ENCODE measurements around the gene SEC31B.

SEC31B gene

DNA sequence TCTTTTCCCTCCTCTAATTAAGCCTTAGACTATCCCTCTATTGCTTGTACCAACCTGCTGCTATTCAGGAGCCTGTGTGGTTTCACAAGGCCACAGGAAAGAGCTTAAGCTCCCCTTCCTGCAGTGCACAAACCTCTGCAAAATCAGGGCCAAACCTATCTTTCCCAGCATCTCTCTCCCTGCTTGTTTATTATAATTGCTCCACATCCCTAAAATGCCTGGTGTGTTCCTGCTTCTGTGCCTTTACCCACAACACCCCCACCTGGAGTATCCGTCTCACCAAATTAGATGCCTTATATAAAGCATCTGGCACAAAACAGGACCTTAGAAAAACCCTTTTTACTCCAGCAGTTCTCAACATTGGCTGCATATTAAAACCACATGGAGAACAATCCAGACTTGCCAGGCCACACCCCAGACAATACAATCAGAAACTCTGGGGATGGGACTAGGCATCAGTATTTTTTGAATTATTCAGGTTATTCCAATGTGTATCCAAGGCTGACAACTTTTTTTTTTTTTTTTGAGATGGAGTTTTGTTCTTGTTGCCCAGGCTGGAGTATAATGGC, 16.7 kb downstream of the SEC31B start:
- no peak for DNase-seq (ENCODE audit: low read depth, low spot score)

DNA sequence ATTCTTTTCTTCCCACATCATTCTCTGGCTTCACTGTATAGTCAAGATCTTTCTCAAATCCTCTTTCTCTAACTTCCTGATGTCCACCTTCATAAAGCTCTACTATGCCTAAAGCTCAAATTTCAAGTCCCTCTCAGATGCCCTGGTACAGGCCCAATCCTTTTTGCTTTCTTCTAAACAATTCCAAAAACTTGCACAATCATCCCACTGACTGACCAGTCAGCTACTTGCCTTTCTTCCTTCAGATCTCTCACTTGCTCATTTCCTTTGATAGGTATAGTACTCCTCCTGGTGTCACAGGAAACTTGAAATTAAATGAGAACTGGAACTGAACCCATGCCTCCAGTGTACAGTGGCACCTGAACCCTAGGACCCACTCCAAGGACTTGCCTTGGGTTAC, 18.2 kb downstream of the SEC31B start:
- DNase-seq (ENCODE audit: low read depth, low spot score): no peak

DNA sequence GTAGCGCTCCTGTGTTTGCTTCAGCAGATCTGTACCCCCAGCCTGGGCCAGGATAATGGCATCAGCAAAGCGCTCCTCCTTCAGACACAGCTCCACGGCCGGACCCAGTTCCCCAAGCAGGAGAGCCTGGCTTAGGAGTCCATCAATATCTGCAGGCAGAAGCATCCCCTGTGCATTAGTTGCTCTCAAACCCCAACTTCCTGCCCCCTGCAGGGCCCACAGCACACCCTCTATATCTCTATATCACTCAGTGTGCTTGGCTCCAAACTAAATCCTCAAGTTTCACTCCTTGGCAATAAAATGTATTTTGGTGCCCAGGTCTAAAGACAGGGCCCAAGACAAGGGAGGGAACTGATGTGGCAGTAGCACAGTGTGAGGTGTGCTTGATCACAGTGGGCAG, 21.6 kb downstream of the SEC31B start:
- no peak for DNase-seq (ENCODE audit: low read depth, low spot score)

DNA sequence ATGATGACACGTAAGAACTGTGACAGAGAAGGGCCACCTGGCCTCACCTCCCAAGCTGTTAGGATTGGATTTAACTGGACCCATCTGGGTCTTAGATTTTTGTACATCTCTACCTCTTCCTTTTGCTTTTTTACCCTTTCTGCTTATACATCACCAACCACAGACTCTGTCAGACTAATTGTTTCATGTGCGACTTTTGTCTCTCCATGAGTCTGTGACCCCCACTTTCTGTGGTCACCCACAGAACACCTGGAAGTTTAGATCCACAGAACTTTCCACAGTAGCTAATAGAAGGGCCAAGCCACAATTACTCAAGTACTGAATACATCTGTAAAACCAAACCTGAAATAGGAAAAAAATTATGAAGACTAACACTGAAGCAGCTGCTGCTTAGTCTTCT, 23.1 kb downstream of the SEC31B start:
- no peak for DNase-seq (ENCODE audit: low read depth, low spot score)

DNA sequence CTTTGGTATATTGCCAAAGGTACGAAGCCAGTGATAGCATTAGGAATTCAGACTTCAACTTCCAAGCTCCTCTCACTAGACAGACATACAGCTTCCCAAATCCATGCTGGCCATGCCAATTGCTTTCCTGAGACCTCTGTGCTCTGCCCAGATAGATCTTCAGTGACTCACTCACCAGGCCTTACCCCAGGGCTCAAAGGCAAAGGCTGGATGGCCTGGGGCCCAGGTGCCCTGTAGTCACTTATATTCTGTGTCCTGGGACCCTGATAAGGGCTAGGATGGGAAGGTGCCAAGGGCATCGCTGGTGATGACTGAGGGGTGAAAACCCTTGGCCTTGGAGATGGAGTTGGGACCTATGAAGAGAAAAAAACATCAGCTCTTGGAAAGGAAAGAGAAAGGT, 29.1 kb downstream of the SEC31B start:
- no peak for DNase-seq (ENCODE audit: low read depth, low spot score)

DNA sequence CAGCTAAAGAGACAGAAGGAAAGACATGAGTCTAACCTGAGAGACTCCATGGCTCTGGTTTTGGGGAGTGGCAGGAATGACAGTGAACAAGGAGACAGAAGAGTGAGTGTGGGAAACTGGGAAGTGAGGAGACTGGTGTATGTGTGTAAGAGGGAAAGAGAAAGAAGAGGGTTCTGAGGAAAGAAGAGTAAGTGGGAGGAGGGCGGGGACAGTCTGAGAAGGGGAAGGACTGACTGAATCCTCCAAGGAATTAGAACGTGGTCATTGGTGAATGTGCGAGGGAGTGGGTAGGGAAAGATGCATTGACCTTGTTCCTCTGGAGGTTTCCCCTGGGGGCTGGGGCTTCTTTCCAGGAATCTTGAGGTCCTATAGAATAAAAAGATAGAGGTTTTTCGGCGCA, 30.3 kb downstream of the SEC31B start:
- DNase-seq (ENCODE audit: low read depth, low spot score): no peak

DNA sequence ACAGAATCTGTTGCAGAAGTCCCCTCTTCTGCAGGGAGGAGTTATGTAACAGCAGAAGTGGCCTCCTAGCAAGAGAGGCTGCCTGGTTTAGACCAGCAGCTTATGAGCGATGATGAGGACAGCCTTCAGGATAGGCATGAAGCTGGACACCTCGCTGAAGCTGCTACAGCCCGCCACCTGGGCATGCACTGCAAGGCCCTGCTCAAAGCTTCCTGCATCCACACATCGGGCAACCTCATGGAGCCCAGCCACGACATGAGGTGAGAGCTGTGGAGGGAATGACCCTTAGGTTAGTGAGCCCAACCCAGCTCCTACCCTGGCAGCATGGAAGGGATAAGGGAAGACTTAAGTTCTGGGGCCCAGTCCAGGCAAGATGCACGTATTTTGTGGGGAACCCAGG, 32.1 kb downstream of the SEC31B start:
- no peak for DNase-seq (ENCODE audit: low read depth, low spot score)

DNA sequence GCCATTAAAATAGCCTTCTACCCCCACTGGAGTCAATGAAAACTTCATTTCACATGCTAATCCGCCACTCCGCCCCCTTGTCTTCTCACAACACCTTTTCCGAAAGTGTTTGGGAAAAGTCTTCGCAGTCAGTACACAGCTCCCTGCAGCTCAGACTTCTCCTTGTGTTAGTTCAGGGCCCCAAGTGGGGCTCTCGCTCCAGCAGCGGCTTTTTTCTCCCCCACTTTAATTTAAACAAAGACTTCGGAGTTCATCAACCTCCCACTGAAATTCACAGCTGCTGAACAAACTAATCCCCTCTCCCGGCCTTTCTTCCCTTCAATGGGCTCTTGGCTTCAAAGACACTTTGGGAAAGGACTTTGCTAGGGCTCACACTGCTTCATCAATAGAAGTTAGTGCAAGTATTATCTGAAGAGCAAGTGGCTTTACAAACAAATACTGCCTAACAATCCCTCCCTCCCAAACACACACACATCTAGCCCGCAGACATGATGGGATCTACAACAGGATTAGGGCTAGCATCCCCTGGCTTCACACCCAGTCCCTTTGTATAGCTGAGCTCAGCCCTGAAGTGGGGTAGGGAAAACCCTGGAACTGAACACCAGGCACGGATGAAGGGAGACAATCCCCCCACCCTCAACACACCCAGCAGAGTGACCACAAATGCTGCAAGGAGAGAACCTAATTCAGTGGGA, 33.7 kb downstream of the SEC31B start:
- no peak for DNase-seq (ENCODE audit: low read depth, low spot score)

DNA sequence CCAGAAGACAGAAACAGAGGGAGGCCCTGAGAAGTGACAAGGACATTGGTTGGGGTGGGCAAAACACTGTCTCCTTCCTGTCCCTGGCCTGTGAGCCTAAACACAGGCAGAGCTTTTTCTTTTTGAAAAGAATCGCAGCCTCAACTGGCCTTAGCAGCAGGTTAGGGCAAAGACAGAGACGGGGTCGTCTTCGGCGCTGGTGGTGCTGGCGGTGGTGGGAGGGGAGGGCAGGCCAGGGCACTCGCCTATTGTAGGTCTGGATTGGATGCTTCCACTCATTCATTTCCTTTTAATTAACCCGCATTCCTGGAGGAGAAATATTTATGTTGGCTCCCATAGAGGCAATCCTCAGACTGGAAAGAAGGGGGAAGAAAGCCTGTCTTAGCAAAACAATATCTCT, 34.3 kb downstream of the SEC31B start:
- DNase-seq (ENCODE audit: low read depth, low spot score): no peak

DNA sequence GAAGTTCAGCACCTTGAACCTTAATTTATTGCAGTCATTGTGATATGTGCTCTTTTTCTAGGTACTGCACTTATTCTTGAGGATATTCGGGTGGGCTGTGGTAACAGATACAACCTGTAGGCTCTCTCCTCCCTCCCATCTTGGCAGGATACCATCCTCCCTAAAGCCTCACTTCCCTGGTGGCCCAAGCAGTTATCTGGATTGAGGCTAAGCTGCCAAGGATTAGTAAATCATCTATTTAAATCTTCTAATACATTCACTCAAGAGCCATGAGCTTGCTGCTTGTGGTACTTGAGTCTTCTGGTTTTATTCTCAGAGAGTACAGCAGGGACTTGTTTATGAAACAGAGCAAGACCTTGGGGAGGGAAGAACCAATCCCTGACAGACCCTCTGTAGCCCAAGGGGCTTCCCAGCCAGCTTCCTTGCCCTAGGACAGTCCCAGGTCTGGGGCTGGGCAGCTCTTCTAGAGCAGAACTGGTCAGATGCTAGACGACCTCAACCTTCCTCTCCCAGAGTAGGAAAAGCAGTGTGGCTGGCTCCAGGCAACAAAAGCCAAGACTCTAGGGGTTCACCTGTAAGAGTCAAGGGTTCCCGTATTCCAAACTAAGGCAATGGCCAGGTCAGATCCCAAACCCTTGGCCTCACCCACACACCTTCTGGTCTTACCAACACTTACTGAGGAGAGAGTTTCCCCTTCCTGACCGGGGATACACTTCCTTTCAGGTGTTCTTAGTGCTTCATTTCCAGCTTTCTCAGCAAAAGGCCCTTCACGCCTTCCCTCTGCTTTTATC, 35.6 kb downstream of the SEC31B start:
- DNase-seq (ENCODE audit: low read depth, low spot score): no peak

DNA sequence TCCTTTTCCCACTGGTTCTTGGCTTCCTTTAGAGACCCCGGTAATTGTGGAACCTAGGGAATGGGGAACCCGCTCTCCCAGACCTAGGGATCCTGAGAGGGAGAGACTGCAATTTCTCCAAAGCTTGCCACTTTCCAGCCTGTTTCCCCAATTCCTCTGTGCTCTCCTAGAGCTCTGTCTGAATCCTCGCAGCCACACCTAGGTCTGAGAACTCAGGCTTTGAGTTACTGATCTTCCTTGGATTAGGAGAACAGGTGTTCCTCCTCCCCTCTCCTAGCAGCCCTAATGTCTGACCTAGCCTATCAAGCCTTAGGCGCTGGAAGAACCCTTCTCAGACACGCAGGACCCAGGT, 36.9 kb downstream of the SEC31B start:
- no peak for DNase-seq (ENCODE audit: low read depth, low spot score)

DNA sequence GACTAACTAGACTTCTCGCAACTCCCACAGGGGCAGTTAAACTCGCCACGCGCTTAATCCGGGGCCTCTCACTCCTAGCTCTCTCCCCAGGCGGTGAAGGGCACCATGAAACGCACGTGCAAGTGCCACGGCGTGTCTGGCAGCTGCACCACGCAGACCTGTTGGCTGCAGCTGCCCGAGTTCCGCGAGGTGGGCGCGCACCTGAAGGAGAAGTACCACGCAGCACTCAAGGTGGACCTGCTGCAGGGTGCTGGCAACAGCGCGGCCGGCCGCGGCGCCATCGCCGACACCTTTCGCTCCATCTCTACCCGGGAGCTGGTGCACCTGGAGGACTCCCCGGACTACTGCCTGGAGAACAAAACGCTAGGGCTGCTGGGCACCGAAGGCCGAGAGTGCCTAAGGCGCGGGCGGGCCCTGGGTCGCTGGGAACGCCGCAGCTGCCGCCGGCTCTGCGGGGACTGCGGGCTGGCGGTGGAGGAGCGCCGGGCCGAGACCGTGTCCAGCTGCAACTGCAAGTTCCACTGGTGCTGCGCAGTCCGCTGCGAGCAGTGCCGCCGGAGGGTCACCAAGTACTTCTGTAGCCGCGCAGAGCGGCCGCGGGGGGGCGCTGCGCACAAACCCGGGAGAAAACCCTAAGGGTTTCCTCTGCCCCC, 37.4 kb downstream of the SEC31B start:
- peak; percentile 34 for DNase-seq (ENCODE audit: low read depth, low spot score)

DNA sequence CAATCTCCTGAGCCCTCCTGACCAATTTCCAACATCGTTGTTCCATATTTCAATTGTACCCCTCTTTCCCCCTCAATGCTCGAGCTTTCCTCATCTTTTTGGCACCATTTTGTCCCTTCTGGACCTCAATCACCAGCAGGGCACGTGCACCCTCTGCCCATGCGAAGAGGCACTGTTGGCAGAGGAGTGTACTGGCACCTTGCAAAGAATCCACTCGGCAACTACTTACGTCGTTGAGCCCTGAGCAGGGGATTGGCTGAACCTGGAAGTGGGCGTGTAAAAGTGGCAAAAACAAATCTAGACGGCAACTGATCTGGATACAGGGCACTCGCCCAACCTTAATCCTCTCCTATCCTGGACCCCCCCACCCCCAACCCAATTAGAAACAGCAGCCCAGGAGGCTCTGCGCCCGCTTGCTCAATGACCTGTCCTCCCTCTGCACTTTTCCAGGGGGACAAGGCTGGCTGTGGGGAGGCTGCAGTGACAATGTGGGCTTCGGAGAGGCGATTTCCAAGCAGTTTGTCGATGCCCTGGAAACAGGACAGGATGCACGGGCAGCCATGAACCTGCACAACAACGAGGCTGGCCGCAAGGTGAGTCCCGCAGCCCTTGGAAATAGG, 38.1 kb downstream of the SEC31B start:
- DNase-seq (ENCODE audit: low read depth, low spot score): peak; percentile 84

DNA sequence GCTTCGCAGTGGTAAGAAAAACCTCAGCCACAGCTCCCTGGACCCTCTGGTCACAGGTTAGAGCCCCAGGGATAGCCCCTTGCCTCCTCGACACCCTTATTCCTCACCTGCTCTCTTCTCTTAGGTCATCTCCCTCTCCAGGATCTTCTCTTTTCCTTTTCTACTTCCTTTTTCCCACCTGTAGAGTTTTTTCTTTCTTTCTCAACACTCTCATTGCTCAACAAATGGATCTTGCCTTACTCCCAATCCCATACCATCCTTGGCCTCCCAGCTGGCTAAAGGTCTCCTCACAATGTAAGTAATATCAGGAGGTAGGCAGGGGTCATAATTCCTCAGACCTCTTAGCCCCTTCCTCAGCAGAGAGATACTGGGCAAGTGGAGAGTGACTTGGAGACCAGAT, 39.7 kb downstream of the SEC31B start:
- no peak for DNase-seq (ENCODE audit: low read depth, low spot score)

DNA sequence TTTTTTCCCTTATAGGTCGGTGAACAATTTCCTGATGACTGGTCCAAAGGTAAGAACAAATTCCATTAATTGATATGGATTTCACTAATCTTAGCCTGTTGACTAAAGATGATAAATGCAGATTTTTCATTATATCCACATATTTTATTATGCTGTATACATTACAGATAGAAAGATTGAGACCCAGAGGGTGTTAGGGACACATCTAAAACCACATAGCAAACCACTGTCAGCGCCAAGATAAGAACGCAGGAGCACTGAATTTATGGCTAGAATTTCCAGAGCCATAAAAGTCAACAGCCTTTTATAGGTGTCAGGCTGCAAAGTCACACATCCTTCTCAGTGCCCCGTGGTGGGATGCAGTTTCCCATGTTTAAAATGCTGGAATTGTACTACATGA, 40.6 kb downstream of the SEC31B start:
- no peak for DNase-seq (ENCODE audit: low read depth, low spot score)

DNA sequence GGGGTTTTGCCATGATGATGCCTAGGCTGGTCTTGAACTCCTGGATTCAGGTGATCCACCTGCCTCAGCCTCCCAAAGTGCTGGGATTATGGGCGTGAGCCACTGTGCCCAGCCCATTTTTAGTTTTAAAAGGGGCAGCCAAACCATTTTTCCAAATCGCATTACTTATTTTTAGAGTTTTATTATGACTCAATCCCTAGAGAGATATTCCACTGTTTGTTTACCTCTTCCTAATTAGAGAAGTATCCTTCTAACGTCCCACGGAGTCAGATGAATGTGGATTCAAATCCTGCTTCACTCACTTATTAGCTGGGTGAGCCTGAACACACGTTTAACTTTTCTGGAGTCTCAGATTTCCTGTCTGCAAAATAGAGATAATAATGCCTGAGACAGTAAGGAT, 41.7 kb downstream of the SEC31B start:
- DNase-seq (ENCODE audit: low read depth, low spot score): no peak

DNA sequence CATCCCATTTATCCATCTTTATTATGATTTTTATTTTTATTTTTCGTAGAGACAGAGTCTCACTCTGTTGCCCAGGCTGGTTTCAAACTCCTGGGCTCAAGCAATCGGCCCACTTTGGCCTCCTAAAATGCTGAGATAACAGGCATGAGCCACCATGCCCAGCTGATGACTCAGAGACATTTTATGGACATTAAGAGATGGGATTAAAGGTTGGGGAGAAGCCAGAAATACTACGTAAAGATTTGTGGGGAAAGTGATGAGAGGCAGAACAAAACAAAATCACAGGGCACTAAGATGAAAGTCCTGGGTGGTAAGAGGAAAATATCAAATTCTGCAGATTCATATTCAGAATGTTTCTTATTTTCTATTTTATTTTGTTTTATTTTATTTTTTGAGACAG, 49.3 kb downstream of the SEC31B start:
- no peak for DNase-seq (ENCODE audit: low read depth, low spot score)

DNA sequence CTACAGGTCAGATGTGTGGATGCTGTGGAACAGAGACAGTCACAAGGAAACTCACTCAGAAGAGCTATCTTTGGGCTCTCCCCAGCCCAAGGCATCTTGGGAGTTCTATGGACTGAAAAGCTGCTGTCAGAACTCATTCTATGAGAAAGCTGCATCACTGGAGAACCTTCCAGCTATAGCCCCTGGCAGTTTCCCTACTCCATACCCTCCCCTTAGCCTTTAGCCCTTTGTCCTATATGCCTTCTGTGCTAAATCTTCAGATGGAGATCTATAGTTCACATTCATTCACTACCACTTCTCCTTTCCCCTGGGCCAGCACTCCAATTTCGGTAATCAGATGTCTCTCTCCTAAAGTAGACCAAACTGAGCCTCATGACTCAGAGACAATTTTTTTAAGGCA, 49.9 kb downstream of the SEC31B start:
- no peak for DNase-seq (ENCODE audit: low read depth, low spot score)

DNA sequence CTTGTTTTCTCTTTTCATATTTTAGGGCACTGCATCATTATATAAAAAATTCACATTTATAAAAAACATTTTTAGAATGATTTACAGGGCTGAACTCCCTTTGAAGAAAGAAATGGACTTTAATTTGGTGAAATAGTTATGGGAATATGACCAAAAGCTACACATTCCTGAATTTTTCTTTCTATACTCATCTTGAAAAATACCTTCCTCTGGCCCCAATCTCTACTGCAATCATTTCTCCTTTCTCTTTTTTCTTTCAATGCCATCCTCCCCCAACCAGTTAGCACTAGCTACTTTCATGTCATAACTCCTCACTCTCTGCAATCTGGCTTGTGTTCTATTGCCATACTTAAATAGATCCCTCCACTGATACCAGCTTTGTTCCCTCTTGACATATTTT, 50.7 kb downstream of the SEC31B start:
- DNase-seq (ENCODE audit: low read depth, low spot score): no peak

DNA sequence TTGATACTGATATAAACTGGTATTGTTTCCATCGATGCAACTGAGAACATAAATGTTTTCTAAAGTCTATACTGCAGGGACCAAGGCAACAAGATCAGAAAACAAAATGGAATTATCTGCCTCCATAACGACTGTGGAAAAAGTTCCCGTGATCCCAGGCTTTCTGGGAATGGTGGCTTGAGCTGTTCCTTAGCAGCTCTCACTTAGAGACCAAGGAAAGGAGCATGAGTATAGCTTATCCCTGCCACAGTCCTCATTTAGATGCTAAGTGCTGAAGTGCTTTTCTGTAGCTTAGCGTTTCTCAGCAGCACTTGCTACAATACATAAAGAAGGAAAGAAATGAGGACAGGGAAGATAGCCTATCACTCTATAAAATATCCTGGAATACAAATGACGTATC, 51.3 kb downstream of the SEC31B start:
- no peak for DNase-seq (ENCODE audit: low read depth, low spot score)

DNA sequence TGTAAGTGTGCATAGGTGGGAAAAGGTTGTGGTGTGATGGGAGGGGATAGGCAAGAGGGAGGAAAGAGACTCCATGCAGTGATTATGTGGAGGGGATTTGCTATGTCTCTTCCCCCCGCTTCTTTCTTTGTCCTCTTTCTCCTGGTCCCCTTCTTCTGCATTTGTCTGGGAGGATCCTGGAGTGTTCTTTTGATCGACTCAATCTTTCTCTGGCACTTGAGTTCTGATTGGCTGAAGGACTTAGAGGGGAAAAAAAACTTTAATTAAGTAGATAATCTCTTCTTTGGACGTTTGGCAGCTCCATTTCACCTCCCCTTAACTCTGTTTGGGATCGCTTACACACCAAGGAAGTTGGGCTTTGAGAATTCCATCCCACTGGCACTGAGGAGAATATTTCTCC, 57.0 kb downstream of the SEC31B start, which contains the start of gene WNT8B:
TSS of gene WNT8B (plus strand) at position 301 of the 400 bp plus-strand sequence. CDS start 160 bp downstream, outside the sequence.
- no peak for DNase-seq (ENCODE audit: low read depth, low spot score)

DNA sequence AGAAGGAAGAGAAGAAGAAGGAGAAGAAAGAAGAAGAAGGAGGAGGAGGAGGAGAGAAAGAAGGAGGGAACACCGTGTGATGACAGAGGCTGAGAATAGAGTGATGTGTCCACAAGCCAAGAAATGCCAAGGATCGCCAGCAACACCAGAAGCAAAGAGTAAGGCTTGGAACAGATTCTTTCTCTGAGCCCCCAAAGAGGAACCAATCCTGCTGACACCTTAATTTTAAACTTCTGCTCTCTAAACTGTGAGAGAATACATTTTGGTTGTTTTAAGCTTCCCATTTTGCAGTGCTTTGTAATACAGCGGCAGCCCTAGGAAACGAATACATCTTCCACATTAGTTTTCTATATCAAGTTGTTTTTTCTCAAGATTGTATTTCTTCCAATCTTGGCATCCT, 70.7 kb downstream of the SEC31B start:
- DNase-seq (ENCODE audit: low read depth, low spot score): no peak
